Body of pancreas (tissue), 4 donors: ENCODE results near the gene C11orf52. TPM values are rescaled to one million over a fixed set of nuclear protein-coding genes. Genes with fewer than 3 reads are reported as not detected.

Experiments used
- ATAC-seq: fragments of 150-250 bp; one replicate; pipeline ENCODE4 v1.9.1; 2016
- DNase-seq, 4 donors: peaks; one replicate each; pipeline ENCODE4 v3.0.0-alpha.2; 2019
- H3K27ac ChIP-seq, 4 donors: fragments of 200-600 bp; sonication (generic); 1 replicate in 3 of 4; 2 replicates in 1 of 4; pipeline versions ENCODE4 v1.5.1 to v1.6.1; 2016 to 2019; ENCODE audit warnings: mild to moderate bottlenecking in 1 of 4, mixed read lengths in 1 of 4, moderate library complexity in 1 of 4
- H3K27me3 ChIP-seq, 2 donors: fragments of 200-600 bp; sonication (generic); one replicate each; pipeline ENCODE4 v1.6.0; 2016; ENCODE audit warnings: mild to moderate bottlenecking in 1 of 2
- H3K36me3 ChIP-seq, 2 donors: fragments of 200-600 bp; sonication (generic); replicated peaks in 1 of 2; 2 replicates each; pipeline ENCODE4 v1.5.1; 2016; ENCODE audit warnings: low read depth in 2 of 2; ENCODE audit not compliant: insufficient read depth in 1 of 2
- H3K4me1 ChIP-seq: fragments of 200-600 bp; sonication (generic); one replicate; pipeline ENCODE4 v1.6.0; 2016
- H3K4me3 ChIP-seq, 2 donors: fragments of 200-600 bp; sonication (generic); 1 replicate in 1 of 2; 2 replicates in 1 of 2; pipeline ENCODE4 v1.5.1; 2016 to 2019
- H3K9me3 ChIP-seq, 3 donors: fragments of 200-600 bp; sonication (generic); 1 replicate in 2 of 3; 2 replicates in 1 of 3; pipeline ENCODE4 v1.5.1; 2016
- CTCF ChIP-seq, 7 experiments: fragments of 450-650 bp in 4 of 7; fragments of 200-600 bp in 3 of 7; sonication (generic) in 3 of 7; IDR thresholded peaks; one replicate each; pipeline ENCODE4 v1.5.1; 2016 to 2019; ENCODE audit warnings: antibody characterized with exemption in 7 of 7
- POLR2A ChIP-seq, 3 donors: fragments of 450-650 bp; IDR thresholded peaks; one replicate each; pipeline ENCODE4 v1.6.1; 2016; ENCODE audit warnings: antibody characterized with exemption in 3 of 3, mild to moderate bottlenecking in 2 of 3
- WGBS, 2 donors: methylation state at CpG; one replicate each; pipeline ENCODE4 v1.1.5; 2017; 5-methylcytosine and 5-hydroxymethylcytosine counted together
- intact Hi-C: fragments of 100-400 bp; cut with DNase I; formaldehyde crosslinking; loops from one replicate; pipeline ENCODE4 v1.15.1; 2023
- total RNA-seq, 2 donors: library from RNA; depleted of rRNA; stranded (reverse); fragments of >200 nt; gene quantifications; one replicate each; pipeline ENCODE4 v1.1.0, GENCODE V29; 2016

The C11orf52 gene
- total RNA-seq, 2 donors from 2014 or later: 4.6 to 14.8 TPM

GRCh38 chr11:111966678-111967077 is 48.0 kb downstream of the C11orf52 start:
- Histone ChIP-seq H3K27me3 (no peaks in the 10 kb centered on the region), H3K9me3 (no peaks in the 10 kb centered on the region), H3K36me3 (no peaks in the 10 kb centered on the region), H3K4me1 (peaks cover 5% of the 10 kb centered on the region), H3K27ac (no peak overlapping the region), H3K4me3 (no peak overlapping the region)
- intact Hi-C loops: no loop called here
- ATAC-seq: no peak
- WGBS, 2 donors: 78 to 85% methylated on average over 5 of the region's 5 CpGs
- no peak for DNase-seq
- TF ChIP-seq CTCF (IDR thresholded peaks at IDR 0.05) (no peak), POLR2A (IDR thresholded peaks at IDR 0.05) (no peak)

- Histone ChIP-seq H3K4me1 (no peaks in the 10 kb centered on the region), H3K4me3 (no peak overlapping the region), H3K27me3 (no peaks in the 10 kb centered on the region), H3K36me3 (no peaks in the 10 kb centered on the region), H3K27ac (no peak overlapping the region), H3K9me3 (no peaks in the 10 kb centered on the region)
- DNase-seq (no peak), ATAC-seq (no peak)
- WGBS, 2 donors: 79 to 95% methylated on average over 6 of the region's 6 CpGs
- intact Hi-C loops: no loop called here
- TF ChIP-seq POLR2A (IDR thresholded peaks at IDR 0.05) (no peak), CTCF (IDR thresholded peaks at IDR 0.05) (no peak)
Observed at GRCh38 chr11:111967649-111968048, 48.9 kb downstream of the C11orf52 start.

- H3K9me3 ChIP-seq: no peaks in the 10 kb centered on the region
- no peak overlapping the region for H3K27ac ChIP-seq
- intact Hi-C loops: no loop called here
- TF ChIP-seq POLR2A (IDR thresholded peaks at IDR 0.05) (no peak), CTCF (IDR thresholded peaks at IDR 0.05) (no peak)
- H3K4me1 ChIP-seq: no peaks in the 10 kb centered on the region
- DNase-seq (no peak), ATAC-seq (no peak)
- no peaks in the 10 kb centered on the region for H3K36me3 ChIP-seq
- 86 to 89% methylated on average over 3 of the region's 3 CpGs for WGBS, 2 donors
- no peaks in the 10 kb centered on the region for H3K27me3 ChIP-seq
- no peak overlapping the region for H3K4me3 ChIP-seq
Observed at GRCh38 chr11:111969344-111969743, 50.6 kb downstream of the C11orf52 start.

GRCh38 chr11:111974446-111974845 is 55.7 kb downstream of the C11orf52 start:
- intact Hi-C loops: no loop called here
- H3K4me1 ChIP-seq: peaks cover 17% of the 10 kb centered on the region

More at GRCh38 chr11:111974446-111974845, 55.7 kb downstream of the C11orf52 start:
- ATAC-seq (no peak), DNase-seq (no peak)
- no peak overlapping the region for H3K4me3 ChIP-seq
- no peaks in the 10 kb centered on the region for H3K27me3 ChIP-seq
- H3K27ac ChIP-seq: no peak overlapping the region
- TF ChIP-seq CTCF (IDR thresholded peaks at IDR 0.05) (no peak), POLR2A (IDR thresholded peaks at IDR 0.05) (no peak)
- WGBS, 2 donors: 71 to 76% methylated on average over 2 of the region's 2 CpGs
- no peaks in the 10 kb centered on the region for H3K36me3 ChIP-seq
- no peaks in the 10 kb centered on the region for H3K9me3 ChIP-seq
